ENCODE results near the gene MPZL2. TPM values are rescaled to one million over a fixed set of nuclear protein-coding genes. Genes with fewer than 3 reads are reported as not detected.

Gene MPZL2
- total and polyA plus RNA-seq, 9 of the 15 experiments (the other 6 are each of a cell fraction or from before 2014, with no cell fraction given), result 0.09 to 0.28 (median 0.18) TPM; not detected in 2

GRCh38 chr11:118207079-118207478 lies 57.0 kb downstream of the MPZL2 start:
- intact Hi-C loops (cut with micrococcal nuclease), result no loop called here
- in situ Hi-C loops (cut with MboI), result no loop called here

DNA sequence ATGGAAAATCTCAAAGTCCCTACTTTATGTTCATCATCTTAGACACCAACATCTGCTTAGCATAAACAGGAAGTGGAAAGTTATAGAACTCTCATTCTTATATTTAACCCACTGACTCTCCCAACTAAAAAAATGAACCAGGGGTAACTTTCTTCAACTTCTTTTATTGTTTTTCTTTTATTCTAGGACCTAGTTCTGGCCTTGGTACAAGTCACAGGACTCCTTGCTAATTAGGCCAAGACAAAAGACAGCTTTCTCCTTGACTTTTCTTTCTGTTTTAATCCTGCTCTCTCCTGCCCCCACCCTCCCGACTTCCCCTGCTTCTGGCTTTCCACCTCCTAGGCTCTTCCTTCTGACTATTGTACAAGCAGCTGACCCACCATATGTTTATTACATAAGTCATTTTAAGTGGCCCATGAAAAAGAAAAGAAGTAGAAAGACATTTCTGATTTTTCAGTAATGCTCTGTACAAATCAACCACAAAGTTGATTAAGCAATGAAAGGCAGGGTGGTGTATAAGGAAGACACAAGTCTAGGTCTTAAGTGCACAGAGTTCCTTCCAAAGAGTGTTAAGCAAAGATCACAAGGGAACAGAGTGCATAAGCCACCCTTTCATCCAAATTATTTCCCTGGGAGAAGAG lies 57.6 kb downstream of the MPZL2 start:
- Histone ChIP-seq H3K9me1 (ENCODE audit: control insufficient read depth, insufficient read depth, low read length) (no peaks in the 10 kb centered on the region), H3K4me2 (ENCODE audit: insufficient read depth, low read length) (no peak overlapping the region), H3K4me1 (replicated peaks in 1 of 2; ENCODE audit: control insufficient read depth in 2 of 2, insufficient read depth in 2 of 2, low read length in 2 of 2) (no peaks in the 10 kb centered on the region), H3K27ac (ENCODE audit: extremely low read depth, low read depth, low read length) (no peak overlapping the region), H3K9me3 (replicated peaks; ENCODE audit: control insufficient read depth, insufficient read depth, low read depth, low read length) (no peaks in the 10 kb centered on the region), H3K27me3 (ENCODE audit: control insufficient read depth in 2 of 2, insufficient read depth in 2 of 2, low read length in 2 of 2) (peaks cover 10 to 22% of the 10 kb centered on the region in 2 experiments; a peak in 4 of 5 replicates), H3K36me3 (ENCODE audit: control insufficient read depth, insufficient read depth, low read length) (no peaks in the 10 kb centered on the region), H3K9ac (ENCODE audit: insufficient read depth in 1 of 2, low read depth in 2 of 2, low read length in 2 of 2) (no peak overlapping the region), H3K79me2 (ENCODE audit: control insufficient read depth, insufficient read depth, low read length) (no peaks in the 10 kb centered on the region), H2AFZ (ENCODE audit: low read depth, low read length) (no peak overlapping the region), H3K4me3 (no peak overlapping the region), H4K20me1 (replicated peaks; ENCODE audit: control insufficient read depth, insufficient read depth, low read length) (no peaks in the 10 kb centered on the region)
- intact Hi-C loops (cut with micrococcal nuclease) (no loop called here), in situ Hi-C loops (cut with MboI) (no loop called here)
- WGBS (ENCODE audit: insufficient coverage, low coverage, missing lambda C conversion rate), result 0% methylated on average over 1 of the region's 1 CpG
- no peak for DNase-seq (ENCODE audit: extremely low read depth in 1 of 4, low spot score in 3 of 4)
- no TSS peak for BruUV-seq (replicated peaks)
- FAIRE-seq, result no peak
- no peak for ATAC-seq
- TF ChIP-seq FOS (IDR thresholded peaks at IDR 0.05; ENCODE audit: extremely low read depth, insufficient read length) (no peak), ZNF143 (CRISPR knock-in tag; IDR thresholded peaks at IDR 0.05) (no peak), ARHGAP35 (IDR thresholded peaks at IDR 0.05; ENCODE audit: partially characterized antibody) (no peak), PRDM10 (IDR thresholded peaks at IDR 0.05; ENCODE audit: partially characterized antibody) (peak; percentile 25), KLF10 (CRISPR knock-in tag; IDR thresholded peaks at IDR 0.05) (no peak), SPI1 (IDR thresholded peaks at IDR 0.05; ENCODE audit: borderline replicate concordance, low read depth, low read length) (peak; percentile 25; the same call in 1 of the 2 replicates)
- POLR2A ChIA-PET, result no interaction called here
- CTCF ChIA-PET (ENCODE audit: low intra/inter-chr PET ratio), result no interaction called here

More at GRCh38 chr11:118207079-118207478, 57.0 kb downstream of the MPZL2 start:
- 5% methylated on average over 2 of the region's 2 CpGs for WGBS (ENCODE audit: insufficient coverage, low coverage, missing lambda C conversion rate)
- Histone ChIP-seq H3K9ac (ENCODE audit: insufficient read depth in 1 of 2, low read depth in 2 of 2, low read length in 2 of 2) (no peak overlapping the region), H3K36me3 (ENCODE audit: control insufficient read depth, insufficient read depth, low read length) (no peaks in the 10 kb centered on the region), H3K9me3 (replicated peaks; ENCODE audit: control insufficient read depth, insufficient read depth, low read depth, low read length) (no peaks in the 10 kb centered on the region), H3K4me2 (ENCODE audit: insufficient read depth, low read length) (no peak overlapping the region), H3K4me3 (no peak overlapping the region), H3K9me1 (ENCODE audit: control insufficient read depth, insufficient read depth, low read length) (no peaks in the 10 kb centered on the region), H2AFZ (ENCODE audit: low read depth, low read length) (no peak overlapping the region), H3K27ac (ENCODE audit: extremely low read depth, low read depth, low read length) (no peak overlapping the region), H4K20me1 (replicated peaks; ENCODE audit: control insufficient read depth, insufficient read depth, low read length) (no peaks in the 10 kb centered on the region), H3K27me3 (ENCODE audit: control insufficient read depth in 2 of 2, insufficient read depth in 2 of 2, low read length in 2 of 2) (peaks cover 14 to 22% of the 10 kb centered on the region in 2 experiments), H3K79me2 (ENCODE audit: control insufficient read depth, insufficient read depth, low read length) (no peaks in the 10 kb centered on the region), H3K4me1 (replicated peaks in 1 of 2; ENCODE audit: control insufficient read depth in 2 of 2, insufficient read depth in 2 of 2, low read length in 2 of 2) (no peaks in the 10 kb centered on the region; a peak in 2 of 5 replicates)
- ChIA-PET POLR2A (no interaction called here), CTCF (ENCODE audit: low intra/inter-chr PET ratio) (no interaction called here)
- TF ChIP-seq PTRF (tag; IDR thresholded peaks at IDR 0.05) (no peak), RBM25 (IDR thresholded peaks at IDR 0.05; ENCODE audit: low read depth, low read length, severe bottlenecking) (peak; percentile 53), STAT5B (CRISPR knock-in tag; IDR thresholded peaks at IDR 0.05) (no peak)
- no peak for ATAC-seq
- DNase-seq (ENCODE audit: extremely low read depth in 1 of 4, low spot score in 3 of 4), result no peak
- FAIRE-seq, result no peak
- BruUV-seq (replicated peaks), result no TSS peak

All from K562 (cell line).